GM10266 (cell line): ENCODE measurements around the gene GRK3.

ENCODE experiments used
- DNase-seq: peaks from one replicate; pipeline ENCODE4 v3.0.0; 2012; ENCODE audit errors: extremely low spot score
- TF ChIP-seq, protein P1 (sequence below): IDR thresholded peaks from 2 replicates; pipeline ENCODE4 v1.5.1; 2012; ENCODE audit warnings: mild to moderate bottlenecking, low read depth; ENCODE audit not compliant: control insufficient read depth, insufficient read depth; ENCODE audit errors: missing control alignments

GRK3 gene

DNA sequence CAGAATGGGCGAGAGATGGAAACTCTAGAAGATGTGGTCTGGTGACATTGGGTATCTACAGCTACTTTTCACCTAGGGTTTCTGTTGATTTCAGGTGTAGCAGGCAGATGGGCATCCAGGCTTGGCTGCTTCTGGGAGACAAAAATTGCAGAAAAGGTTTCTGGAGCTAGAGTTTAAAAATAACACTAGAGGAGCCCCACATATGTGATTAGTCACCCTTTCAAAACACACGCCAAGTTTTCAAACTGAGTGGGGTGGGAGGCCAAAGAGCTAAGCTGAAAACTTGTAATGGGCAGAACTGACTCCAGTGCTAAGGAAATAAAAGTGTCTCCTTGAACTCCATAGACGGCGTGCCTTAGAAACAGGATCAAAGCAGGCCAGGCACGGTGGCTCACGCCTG lies 80.8 kb downstream of the GRK3 start:
- no peak for DNase-seq
- TF ChIP-seq, protein P1, sequence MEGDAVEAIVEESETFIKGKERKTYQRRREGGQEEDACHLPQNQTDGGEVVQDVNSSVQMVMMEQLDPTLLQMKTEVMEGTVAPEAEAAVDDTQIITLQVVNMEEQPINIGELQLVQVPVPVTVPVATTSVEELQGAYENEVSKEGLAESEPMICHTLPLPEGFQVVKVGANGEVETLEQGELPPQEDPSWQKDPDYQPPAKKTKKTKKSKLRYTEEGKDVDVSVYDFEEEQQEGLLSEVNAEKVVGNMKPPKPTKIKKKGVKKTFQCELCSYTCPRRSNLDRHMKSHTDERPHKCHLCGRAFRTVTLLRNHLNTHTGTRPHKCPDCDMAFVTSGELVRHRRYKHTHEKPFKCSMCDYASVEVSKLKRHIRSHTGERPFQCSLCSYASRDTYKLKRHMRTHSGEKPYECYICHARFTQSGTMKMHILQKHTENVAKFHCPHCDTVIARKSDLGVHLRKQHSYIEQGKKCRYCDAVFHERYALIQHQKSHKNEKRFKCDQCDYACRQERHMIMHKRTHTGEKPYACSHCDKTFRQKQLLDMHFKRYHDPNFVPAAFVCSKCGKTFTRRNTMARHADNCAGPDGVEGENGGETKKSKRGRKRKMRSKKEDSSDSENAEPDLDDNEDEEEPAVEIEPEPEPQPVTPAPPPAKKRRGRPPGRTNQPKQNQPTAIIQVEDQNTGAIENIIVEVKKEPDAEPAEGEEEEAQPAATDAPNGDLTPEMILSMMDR: no peak

DNA sequence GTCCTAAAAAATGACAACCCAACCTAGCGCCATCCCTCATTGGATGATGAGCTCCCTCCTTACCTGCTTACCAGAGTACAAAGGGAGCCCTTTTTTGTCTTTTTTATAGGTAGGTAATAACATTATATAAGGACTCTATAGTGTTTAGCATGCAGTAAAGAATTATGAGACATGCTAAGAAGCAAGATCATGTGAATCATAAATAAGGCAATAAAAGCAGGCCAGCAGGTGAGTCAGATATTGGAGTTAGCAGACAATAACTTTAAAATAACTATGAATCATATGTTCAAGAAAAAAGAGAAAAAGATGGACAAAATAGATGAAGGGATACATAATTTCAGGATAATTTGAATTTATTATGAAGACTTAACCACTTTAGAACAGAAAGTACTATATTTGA lies 81.5 kb downstream of the GRK3 start:
- no peak for DNase-seq
- TF ChIP-seq, protein P1: no peak

DNA sequence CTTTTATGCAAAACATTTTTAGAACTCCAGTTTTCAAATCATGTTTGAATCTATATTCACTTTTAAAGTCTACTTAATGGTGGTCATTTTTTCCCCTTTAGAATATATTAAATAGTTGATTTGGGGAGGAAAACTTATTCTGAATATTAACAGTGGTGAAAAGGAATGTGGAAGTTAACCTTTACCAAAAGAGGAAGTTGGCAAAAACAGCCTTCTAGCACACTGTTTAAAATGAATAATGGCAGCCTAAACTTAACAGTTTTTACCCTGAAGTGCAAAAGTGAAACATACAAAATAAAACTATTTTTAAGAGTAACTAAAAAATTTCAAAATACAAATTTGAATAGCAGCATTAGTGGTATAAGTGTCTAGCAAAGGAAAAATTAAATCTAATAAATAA lies 86.4 kb downstream of the GRK3 start:
- TF ChIP-seq, protein P1: no peak
- no peak for DNase-seq

DNA sequence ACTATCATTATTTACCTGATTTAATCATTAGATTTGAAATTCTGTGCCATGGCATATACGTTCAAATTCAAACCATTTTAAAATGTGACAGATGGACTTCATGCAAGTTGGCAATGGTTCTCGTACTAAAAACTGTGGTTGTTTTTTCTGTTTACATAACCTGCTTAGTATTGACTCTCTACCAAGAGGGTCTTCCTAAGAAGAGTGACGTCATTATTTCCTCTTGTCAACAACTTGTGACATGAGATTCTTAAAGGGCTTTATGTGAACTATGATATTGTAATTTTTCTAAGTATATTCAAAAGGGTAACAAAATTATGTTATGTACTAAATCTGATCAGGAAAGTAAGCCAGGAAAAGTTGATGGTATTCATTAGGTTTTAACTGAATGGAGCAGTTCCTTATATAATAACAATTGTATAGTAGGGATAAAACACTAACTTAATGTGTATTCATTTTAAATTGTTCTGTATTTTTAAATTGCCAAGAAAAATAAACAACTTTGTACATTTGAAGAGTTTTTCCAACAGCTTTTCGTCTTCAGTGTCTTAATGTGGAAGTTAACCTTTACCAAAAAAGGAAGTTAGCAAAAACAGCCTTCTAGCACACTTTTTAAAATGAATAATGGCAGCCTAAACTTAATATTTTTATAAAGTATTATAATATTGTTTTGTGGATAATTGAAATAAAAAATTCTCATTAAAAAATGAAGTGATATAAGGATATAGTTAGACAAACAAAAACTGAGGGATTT lies 87.0 kb downstream of the GRK3 start:
- DNase-seq: no peak
- TF ChIP-seq, protein P1: no peak

DNA sequence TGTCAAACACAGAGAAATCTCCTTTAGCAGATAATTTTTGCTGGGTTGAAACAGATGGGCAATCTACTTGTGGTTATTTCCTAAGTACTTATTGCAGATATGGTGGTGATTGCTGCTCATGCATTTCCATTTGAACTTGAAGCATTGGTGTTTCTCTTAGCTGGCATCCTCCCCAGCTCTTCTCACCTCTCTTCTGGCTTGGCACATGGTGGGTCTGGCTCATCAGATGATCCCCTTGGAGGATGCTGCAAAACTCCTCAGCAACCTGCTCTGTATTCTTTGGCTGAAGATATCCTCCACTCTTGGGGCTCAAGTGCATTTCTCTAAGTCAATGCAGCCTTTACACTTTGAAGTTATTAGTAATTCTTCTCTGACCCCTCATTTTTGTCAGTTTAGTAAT lies 90.2 kb downstream of the GRK3 start:
- TF ChIP-seq, protein P1: no peak
- DNase-seq: no peak

DNA sequence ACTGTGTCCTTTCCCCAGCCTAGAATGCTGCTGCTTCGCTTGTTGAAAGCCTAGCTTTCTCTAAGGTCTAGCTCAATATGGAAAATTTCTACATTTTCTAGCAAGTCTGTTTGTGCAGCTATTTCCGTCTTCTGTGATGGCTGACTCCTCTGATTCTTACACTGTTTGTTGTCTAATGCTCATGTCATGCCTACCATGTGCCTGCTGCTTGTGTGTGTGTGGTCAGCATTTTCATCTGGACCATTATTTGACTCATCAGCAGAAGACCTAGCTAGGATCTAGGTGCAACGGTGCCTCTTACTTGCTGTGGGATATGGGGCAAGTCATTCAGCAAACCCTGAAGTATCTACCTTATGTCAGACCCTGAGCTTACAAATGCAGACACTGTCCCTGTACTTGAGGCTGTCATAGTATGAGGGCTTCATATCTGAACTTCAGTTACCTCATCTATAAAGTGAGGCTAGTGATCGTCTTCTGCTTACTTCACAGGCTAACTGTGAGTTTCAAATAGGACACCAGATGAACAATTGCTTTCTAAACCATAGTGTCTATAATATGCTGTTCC lies 91.0 kb downstream of the GRK3 start:
- no peak for DNase-seq

DNA sequence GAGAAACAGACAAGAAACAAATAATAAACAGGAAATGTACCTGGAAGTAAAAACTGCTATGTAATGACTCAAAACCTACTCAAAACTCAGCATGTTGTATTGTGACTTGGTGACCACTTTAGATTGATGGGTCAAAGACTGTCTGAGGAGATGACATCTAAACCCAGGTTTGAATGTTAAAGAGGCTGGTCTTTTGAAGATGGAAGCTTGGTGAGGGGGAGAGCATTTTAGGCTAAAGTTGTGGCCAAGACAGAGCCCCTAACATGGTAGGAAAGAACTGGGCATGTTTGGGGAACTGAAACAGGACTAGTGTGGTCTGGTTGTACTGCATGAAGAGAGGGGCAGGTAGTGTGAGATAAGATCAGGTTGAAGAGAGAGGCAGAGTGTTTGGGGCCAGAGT lies 92.2 kb downstream of the GRK3 start:
- TF ChIP-seq, protein P1: no peak
- DNase-seq: peak; percentile 35

More for the DNA sequence above, 91.0 kb downstream of the GRK3 start:
- TF ChIP-seq, protein P1: no peak
